Measurements from ENCODE around the gene FAM117B.

DNA sequence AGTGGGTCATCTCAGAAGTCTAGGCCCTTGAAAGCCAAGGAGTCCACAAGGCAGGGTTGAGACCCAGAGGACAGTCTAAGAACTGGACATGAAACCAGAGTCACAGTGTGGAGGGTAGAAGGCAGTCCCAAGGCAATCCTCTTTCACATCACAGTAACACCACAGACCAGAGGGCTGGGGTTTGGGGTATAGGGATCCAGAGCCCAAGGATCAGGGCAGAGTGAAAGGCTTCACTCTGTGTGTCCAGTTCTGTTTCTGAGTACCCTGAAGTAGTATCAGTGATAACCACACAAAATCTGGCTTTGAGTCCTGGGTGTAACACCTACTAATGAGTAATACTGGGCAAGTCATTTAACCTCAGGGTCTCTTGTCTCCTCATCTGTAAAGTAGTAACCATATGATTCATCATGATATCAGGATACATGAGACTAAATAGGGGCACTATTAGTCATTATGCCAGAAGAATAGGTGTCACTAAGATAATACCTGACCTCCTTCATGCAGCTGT lies 145.8 kb downstream of the FAM117B start:
- no peak for TF ChIP-seq BHLHE40 (IDR thresholded peaks at IDR 0.05; ENCODE audit: borderline replicate concordance)
- TF ChIP-seq HDGF (IDR thresholded peaks at IDR 0.05; ENCODE audit: borderline replicate concordance): no peak
- no peak for TF ChIP-seq SUZ12 (IDR thresholded peaks at IDR 0.05)
- TF ChIP-seq FOXK2 (IDR thresholded peaks at IDR 0.05): no peak
- no peak for TF ChIP-seq CTBP1 (IDR thresholded peaks at IDR 0.05; ENCODE audit: borderline replicate concordance)
- TF ChIP-seq FOXA1 (IDR thresholded peaks at IDR 0.05): no peak
- TF ChIP-seq ELF4 (IDR thresholded peaks at IDR 0.05): no peak

Measured in HEK293T (cell line).